Glutamatergic neuron (in vitro differentiated cells): Measurements from ENCODE around the gene MICALL1. TPM values are rescaled to one million over a fixed set of nuclear protein-coding genes. Genes with fewer than 3 reads are reported as not detected.

Source experiments
- DNase-seq: peaks from one replicate; pipeline ENCODE4 v3.0.0; 2022
- H3K27ac Mint-ChIP-seq: one replicate; pipeline ENCODE4 v1.8.0; 2020; ENCODE audit warnings: mild to moderate bottlenecking, mixed read lengths, inconsistent platforms; ENCODE audit not compliant: unreplicated experiment
- H3K27me3 Mint-ChIP-seq: one replicate; pipeline ENCODE4 v1.8.0; 2020; ENCODE audit warnings: mild to moderate bottlenecking, moderate library complexity, mixed read lengths, inconsistent platforms; ENCODE audit not compliant: unreplicated experiment
- H3K36me3 Mint-ChIP-seq: one replicate; pipeline ENCODE4 v1.8.0; 2020; ENCODE audit warnings: mild to moderate bottlenecking, mixed read lengths, inconsistent platforms; ENCODE audit not compliant: unreplicated experiment
- H3K4me1 Mint-ChIP-seq: one replicate; pipeline ENCODE4 v1.8.0; 2020; ENCODE audit warnings: mild to moderate bottlenecking, low read depth, mixed read lengths, inconsistent platforms; ENCODE audit not compliant: unreplicated experiment
- H3K4me3 Mint-ChIP-seq: one replicate; pipeline ENCODE4 v1.8.0; 2020; ENCODE audit warnings: mild to moderate bottlenecking, mixed read lengths, inconsistent platforms; ENCODE audit not compliant: unreplicated experiment
- H3K9me3 Mint-ChIP-seq: one replicate; pipeline ENCODE4 v1.8.0; 2020; ENCODE audit warnings: mild to moderate bottlenecking, moderate library complexity, mixed read lengths, inconsistent platforms; ENCODE audit not compliant: unreplicated experiment
- total RNA-seq: library from RNA; stranded (reverse); fragmentation: NEBNext Ultra II Directional; extraction: Animal tissue kit (Norgen Biotek cat#: 25700); gene quantifications from one replicate; pipeline ENCODE4 v1.2.1, GENCODE V29; 2021; ENCODE audit not compliant: unreplicated experiment
- TF ChIP-seq, protein P1 (sequence below): fragments of 200-600 bp; sonication (generic); IDR thresholded peaks from one replicate; pipeline ENCODE4 v1.5.0; 2021; ENCODE audit not compliant: partially characterized antibody, unreplicated experiment

Gene MICALL1
- total RNA-seq, 1 donor from 2014 or later, result 133 TPM

DNA sequence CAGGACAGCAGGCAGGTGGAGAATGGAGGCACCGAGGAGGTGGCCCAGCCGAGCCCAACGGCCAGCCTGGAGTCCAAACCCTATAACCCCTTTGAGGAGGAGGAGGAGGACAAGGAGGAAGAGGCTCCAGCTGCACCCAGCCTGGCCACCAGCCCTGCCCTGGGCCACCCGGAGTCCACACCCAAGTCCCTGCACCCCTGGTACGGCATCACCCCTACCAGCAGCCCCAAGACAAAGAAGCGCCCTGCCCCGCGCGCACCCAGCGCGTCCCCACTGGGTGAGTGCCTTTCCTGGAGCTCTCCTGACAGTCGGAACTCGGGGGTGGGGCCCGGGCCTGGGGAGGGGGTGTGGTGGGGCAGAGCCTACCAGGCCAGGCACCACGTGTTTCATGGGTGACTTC lies 19.7 kb downstream of the MICALL1 start:
- Mint-ChIP-seq H3K4me3 (no peak overlapping the region), H3K36me3 (no peaks in the 10 kb centered on the region), H3K27me3 (peaks cover 4% of the 10 kb centered on the region), H3K4me1 (peaks cover 7% of the 10 kb centered on the region), H3K9me3 (peaks cover 4% of the 10 kb centered on the region), H3K27ac (no peak overlapping the region)
- DNase-seq, result no peak
- TF ChIP-seq, protein P1, sequence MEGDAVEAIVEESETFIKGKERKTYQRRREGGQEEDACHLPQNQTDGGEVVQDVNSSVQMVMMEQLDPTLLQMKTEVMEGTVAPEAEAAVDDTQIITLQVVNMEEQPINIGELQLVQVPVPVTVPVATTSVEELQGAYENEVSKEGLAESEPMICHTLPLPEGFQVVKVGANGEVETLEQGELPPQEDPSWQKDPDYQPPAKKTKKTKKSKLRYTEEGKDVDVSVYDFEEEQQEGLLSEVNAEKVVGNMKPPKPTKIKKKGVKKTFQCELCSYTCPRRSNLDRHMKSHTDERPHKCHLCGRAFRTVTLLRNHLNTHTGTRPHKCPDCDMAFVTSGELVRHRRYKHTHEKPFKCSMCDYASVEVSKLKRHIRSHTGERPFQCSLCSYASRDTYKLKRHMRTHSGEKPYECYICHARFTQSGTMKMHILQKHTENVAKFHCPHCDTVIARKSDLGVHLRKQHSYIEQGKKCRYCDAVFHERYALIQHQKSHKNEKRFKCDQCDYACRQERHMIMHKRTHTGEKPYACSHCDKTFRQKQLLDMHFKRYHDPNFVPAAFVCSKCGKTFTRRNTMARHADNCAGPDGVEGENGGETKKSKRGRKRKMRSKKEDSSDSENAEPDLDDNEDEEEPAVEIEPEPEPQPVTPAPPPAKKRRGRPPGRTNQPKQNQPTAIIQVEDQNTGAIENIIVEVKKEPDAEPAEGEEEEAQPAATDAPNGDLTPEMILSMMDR, result no peak

DNA sequence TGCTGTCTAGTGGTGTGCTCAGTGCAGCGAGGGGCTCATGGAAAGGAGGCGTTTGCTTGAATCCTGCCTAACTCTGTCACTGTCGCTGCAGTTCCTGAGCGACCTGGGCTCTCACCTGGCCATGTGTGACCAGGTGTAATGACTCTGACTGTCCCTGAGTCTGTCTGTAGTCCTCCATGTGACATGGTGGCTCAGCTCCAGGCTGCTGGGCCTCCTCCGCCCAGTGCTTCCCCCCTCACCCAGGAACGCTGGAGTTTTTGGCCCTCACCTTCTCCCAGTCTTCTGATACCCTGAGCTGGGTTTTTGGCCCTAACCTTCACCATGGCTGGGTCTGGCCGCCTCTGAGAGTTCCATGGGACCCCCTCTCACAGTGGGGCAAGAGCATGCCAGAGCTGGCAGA lies 20.3 kb downstream of the MICALL1 start:
- H3K4me3 Mint-ChIP-seq, result no peak overlapping the region
- no peak for DNase-seq
- peaks cover 4% of the 10 kb centered on the region for H3K9me3 Mint-ChIP-seq
- H3K36me3 Mint-ChIP-seq, result no peaks in the 10 kb centered on the region
- peaks cover 7% of the 10 kb centered on the region for H3K4me1 Mint-ChIP-seq
- peaks cover 5% of the 10 kb centered on the region for H3K27me3 Mint-ChIP-seq
- H3K27ac Mint-ChIP-seq, result no peak overlapping the region
- TF ChIP-seq, protein P1, result no peak

DNA sequence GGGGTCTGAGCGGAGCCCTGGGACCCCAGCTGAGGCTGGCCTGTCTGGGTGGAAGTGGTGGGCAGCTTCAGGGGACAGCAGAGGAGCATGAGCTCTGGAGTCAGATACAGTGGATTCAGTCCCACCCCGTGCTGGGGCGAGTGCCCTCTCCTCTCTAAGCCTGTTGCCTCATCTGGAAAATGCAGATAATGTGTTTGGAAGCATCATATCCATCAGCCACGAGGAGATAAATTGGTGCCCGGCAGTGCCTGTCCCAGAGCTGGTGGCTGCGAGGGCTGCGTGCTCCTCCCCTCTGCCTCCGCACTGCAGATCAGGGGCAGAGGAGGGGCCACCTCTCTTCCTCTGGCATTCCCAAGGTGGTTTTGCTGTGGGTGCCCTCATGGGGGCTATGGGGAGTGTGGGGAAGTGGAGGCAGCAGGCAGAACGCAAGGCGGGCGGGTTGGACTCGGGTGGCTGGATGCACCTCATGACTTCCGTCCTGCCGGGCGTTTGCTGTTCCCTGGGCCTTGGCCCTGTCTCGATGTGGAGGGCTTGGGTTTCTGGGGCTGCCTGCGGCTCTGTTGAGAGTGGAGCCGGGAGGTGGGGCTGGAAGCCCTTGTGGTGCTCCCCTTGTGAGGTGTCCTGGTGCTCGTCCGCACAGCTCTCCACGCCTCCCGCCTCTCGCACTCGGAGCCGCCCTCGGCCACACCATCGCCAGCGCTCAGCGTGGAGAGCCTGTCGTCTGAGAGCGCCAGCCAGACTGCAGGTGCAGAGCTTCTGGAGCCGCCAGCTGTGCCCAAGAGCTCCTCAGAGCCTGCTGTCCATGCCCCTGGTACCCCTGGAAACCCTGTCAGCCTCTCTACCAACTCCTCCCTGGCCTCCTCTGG lies 20.9 kb downstream of the MICALL1 start:
- no peaks in the 10 kb centered on the region for H3K36me3 Mint-ChIP-seq
- no peak overlapping the region for H3K4me3 Mint-ChIP-seq
- peaks cover 4% of the 10 kb centered on the region for H3K9me3 Mint-ChIP-seq
- peaks cover 6% of the 10 kb centered on the region for H3K27me3 Mint-ChIP-seq
- H3K4me1 Mint-ChIP-seq, result peaks cover 10% of the 10 kb centered on the region
- TF ChIP-seq, protein P1, result no peak
- no peak overlapping the region for H3K27ac Mint-ChIP-seq
- DNase-seq, result no peak

DNA sequence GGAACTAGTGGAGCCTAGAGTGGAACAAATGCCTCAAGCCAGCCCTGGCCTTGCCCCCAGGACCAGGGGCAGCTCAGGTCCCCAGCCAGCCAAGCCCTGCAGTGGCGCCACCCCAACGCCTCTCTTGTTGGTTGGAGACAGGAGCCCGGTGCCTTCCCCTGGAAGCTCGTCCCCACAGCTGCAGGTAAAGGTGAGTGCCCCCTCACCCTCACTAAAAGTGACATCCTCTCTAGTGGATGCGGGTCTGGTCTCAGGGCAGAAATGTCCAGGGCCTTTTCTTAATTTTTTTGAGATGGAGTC lies 21.5 kb downstream of the MICALL1 start:
- TF ChIP-seq, protein P1, result no peak
- no peak overlapping the region for H3K27ac Mint-ChIP-seq
- H3K27me3 Mint-ChIP-seq, result peaks cover 6% of the 10 kb centered on the region
- H3K4me1 Mint-ChIP-seq, result peaks cover 11% of the 10 kb centered on the region
- no peaks in the 10 kb centered on the region for H3K36me3 Mint-ChIP-seq
- DNase-seq, result no peak
- peaks cover 4% of the 10 kb centered on the region for H3K9me3 Mint-ChIP-seq
- no peak overlapping the region for H3K4me3 Mint-ChIP-seq

DNA sequence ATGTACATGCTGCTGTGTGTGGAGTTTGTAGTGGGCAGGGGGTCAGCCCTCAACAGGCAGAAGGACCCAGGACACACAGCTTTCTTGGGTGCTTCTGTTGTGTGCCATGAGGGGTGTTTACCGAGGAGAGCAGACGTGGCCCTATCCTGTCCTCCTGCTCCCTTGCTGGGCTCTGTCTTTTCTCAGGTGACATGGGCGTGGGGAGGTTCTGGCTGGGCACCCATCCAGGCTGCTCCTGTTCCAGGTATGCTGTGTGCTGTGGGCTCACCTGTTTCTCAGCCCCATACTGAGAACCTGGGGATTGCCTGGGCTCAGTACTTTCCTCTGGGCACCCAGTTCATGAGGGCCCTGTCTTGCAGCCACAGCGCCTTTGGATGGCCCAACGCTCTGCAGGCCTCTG lies 23.3 kb downstream of the MICALL1 start:
- no peaks in the 10 kb centered on the region for H3K36me3 Mint-ChIP-seq
- peaks cover 6% of the 10 kb centered on the region for H3K27me3 Mint-ChIP-seq
- H3K4me3 Mint-ChIP-seq, result no peak overlapping the region
- H3K4me1 Mint-ChIP-seq, result peaks cover 13% of the 10 kb centered on the region
- no peak for DNase-seq
- TF ChIP-seq, protein P1, result no peak
- no peak overlapping the region for H3K27ac Mint-ChIP-seq
- H3K9me3 Mint-ChIP-seq, result peaks cover 6% of the 10 kb centered on the region
